Measurements from ENCODE around the gene PLCB3. TPM values are rescaled to one million over a fixed set of nuclear protein-coding genes. Genes with fewer than 3 reads are reported as not detected.

PLCB3 gene
- total and polyA plus RNA-seq, 5 donors from 2014 or later, result 0.10 to 3.6 (median 0.31) TPM

DNA sequence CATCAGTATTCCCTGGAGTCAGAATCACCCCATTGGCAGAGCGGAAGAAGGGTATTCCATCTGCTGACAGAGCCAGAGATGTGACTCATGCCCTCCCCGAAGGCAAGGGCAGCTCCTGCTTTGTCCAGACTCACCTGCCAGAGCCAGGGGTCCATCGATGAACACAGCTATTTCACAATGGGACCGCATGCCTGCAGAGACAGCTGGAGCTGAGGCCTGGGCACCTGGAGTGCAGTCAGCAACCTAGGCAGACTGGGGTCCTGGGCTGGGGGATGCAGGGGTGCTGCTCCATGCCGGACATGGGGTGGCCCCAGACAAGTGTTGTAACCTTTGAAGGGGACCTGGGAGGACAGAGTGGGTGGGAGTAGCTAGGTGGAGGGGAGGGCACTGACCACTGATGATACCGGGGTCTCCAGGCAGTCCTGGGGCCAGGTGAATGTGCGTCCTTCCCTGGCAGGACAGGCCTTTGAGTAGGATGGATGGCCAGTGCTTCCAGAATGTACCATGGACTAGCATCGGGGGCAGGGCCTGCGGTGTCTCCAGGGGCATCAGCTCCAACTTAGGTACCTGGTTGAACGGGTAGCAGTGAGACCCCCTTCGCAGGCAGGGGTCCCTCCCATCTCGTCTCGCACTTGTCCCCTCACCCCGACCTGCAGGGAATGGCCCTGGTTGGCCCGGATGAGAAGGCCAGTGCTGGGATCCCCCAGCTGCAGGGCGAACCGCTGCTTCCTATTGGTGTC lies 27.0 kb upstream of the PLCB3 start:
- Histone ChIP-seq H3K27me3 (ENCODE audit: control insufficient read depth, insufficient read depth, low read length) (no peaks in the 10 kb centered on the region), H3K4me1 (ENCODE audit: control insufficient read depth, insufficient read depth, low read length, poor library complexity, severe bottlenecking) (peaks cover 32% of the 10 kb centered on the region), H3K36me3 (ENCODE audit: control insufficient read depth, insufficient read depth, low read length) (peaks cover 30% of the 10 kb centered on the region), H3K27ac (ENCODE audit: insufficient read depth, low read length, poor library complexity, severe bottlenecking) (no peak overlapping the region), H3K9me3 (ENCODE audit: control insufficient read depth in 2 of 2, low read length in 2 of 2) (no peaks in the 10 kb centered on the region), H3K4me3 (ENCODE audit: low read depth, low read length) (no peak overlapping the region)
- Mint-ChIP-seq H3K4me1 (peaks cover 0 to 29% (median 17%) of the 10 kb centered on the region in 4 donors), H3K27me3 (no peaks in the 10 kb centered on the region), H3K9me3 (no peaks in the 10 kb centered on the region), H3K36me3 (no peaks in the 10 kb centered on the region), H3K27ac (peak overlapping the region in 2 of 3 donors; percentile 25 to 80), H3K4me3 (peak overlapping the region; percentile 48 to 93 (median 76))
- ATAC-seq (ENCODE audit: low read depth in 2 of 2) (no peak), DNase-seq (no peak)

DNA sequence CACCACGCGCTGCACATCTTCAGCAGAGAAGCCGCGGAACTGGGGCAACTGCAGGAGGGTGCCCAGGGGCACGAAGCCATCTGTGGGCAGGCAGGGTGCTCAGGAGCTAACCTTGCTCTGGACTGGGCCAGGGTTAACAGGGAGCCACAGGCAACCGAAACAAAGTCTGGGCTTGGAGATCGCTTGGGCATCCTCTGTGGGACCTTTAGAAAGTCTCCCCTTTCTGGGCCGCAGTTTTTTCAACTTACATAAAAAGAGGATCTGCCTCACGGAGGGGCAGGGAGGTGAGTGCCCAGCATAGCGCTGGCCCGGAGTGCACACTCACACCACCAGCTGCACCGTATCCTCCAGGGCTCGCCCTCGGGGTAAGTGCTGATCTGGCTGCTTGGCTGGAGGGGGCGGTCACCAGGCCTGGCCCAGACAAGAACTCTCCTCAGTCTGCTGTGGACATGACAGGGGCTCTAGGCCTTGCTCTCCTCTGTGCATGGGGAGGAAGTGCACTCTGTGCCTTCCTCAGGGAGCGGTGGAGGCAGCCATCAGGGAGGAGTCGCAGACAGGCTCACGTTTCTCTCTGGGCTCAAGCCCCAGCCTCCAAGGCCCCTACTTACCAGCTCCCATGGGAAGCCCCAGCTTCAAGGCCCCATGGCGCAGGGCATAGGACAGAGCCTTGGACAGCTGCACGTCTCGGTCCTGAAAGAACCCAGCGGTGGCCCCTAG lies 26.3 kb upstream of the PLCB3 start:
- Histone ChIP-seq H3K27me3 (ENCODE audit: control insufficient read depth, insufficient read depth, low read length) (no peaks in the 10 kb centered on the region), H3K36me3 (ENCODE audit: control insufficient read depth, insufficient read depth, low read length) (peaks cover 24% of the 10 kb centered on the region), H3K9me3 (ENCODE audit: control insufficient read depth in 2 of 2, low read length in 2 of 2) (no peaks in the 10 kb centered on the region), H3K27ac (ENCODE audit: insufficient read depth, low read length, poor library complexity, severe bottlenecking) (peak overlapping the region; percentile 84), H3K4me1 (ENCODE audit: control insufficient read depth, insufficient read depth, low read length, poor library complexity, severe bottlenecking) (peaks cover 40% of the 10 kb centered on the region), H3K4me3 (ENCODE audit: low read depth, low read length) (peak overlapping the region; percentile 68)
- DNase-seq, result no peak
- peak overlapping the region; percentile 48 to 80 (median 51) for H3K27ac Mint-ChIP-seq
- H3K9me3 Mint-ChIP-seq, result no peaks in the 10 kb centered on the region
- H3K4me3 Mint-ChIP-seq, result peak overlapping the region; percentile 89 to 93 (median 92)
- H3K36me3 Mint-ChIP-seq, result no peaks in the 10 kb centered on the region
- H3K4me1 Mint-ChIP-seq, result peaks cover 0 to 37% (median 21%) of the 10 kb centered on the region in 4 donors
- H3K27me3 Mint-ChIP-seq, result no peaks in the 10 kb centered on the region
- no peak for ATAC-seq (ENCODE audit: low read depth in 2 of 2)

GRCh38 chr11:64225608-64226506 lies 25.5 kb upstream of the PLCB3 start, which contains the start of the genes NUDT22 and TRPT1:
Gene NUDT22, plus strand, starts transcription at chr11:64226274. Its CDS starts 379 bp downstream, at chr11:64226653.
Gene TRPT1, minus strand, starts transcription at chr11:64226186. Its CDS starts 326 bp downstream, at chr11:64225860.
- Mint-ChIP-seq H3K27me3 (no peaks in the 10 kb centered on the region), H3K9me3 (no peaks in the 10 kb centered on the region), H3K27ac (peak within 1 kb of the TSS; percentile 87 to 95 (median 88)), H3K36me3 (no peaks in the 10 kb centered on the region), H3K4me3 (peak within 1 kb of the TSS; percentile 89 to 98 (median 92)), H3K4me1 (peaks cover 0 to 39% (median 25%) of the 10 kb centered on the region in 4 donors)
- Histone ChIP-seq H3K4me1 (ENCODE audit: control insufficient read depth, insufficient read depth, low read length, poor library complexity, severe bottlenecking) (peaks cover 48% of the 10 kb centered on the region), H3K4me3 (ENCODE audit: low read depth, low read length) (peak within 1 kb of the TSS; percentile 68), H3K27ac (ENCODE audit: insufficient read depth, low read length, poor library complexity, severe bottlenecking) (peak within 1 kb of the TSS; percentile 84), H3K27me3 (ENCODE audit: control insufficient read depth, insufficient read depth, low read length) (no peaks in the 10 kb centered on the region), H3K36me3 (ENCODE audit: control insufficient read depth, insufficient read depth, low read length) (peaks cover 18% of the 10 kb centered on the region), H3K9me3 (ENCODE audit: control insufficient read depth in 2 of 2, low read length in 2 of 2) (no peaks in the 10 kb centered on the region)
- peak; percentile 71 to 73 for ATAC-seq (ENCODE audit: low read depth in 2 of 2)
- peak; percentile 85 to 93 (median 89) for DNase-seq

DNA sequence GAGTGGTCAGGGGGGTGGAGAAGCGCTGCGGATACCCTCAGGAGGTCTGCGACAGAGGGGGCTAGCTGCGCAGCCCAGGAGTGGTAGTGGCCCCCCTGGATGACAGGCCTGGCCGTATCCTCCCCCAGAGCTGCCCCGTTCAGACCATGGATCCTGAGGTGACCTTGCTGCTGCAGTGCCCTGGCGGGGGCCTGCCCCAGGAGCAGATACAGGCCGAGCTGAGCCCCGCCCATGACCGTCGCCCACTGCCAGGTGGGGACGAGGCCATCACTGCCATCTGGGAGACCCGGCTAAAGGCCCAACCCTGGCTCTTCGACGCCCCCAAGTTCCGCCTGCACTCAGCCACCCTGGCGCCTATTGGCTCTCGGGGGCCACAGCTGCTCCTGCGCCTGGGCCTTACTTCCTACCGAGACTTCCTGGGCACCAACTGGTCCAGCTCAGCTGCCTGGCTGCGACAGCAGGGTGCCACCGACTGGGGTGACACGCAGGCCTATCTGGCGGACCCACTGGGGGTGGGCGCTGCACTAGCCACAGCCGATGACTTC lies 24.8 kb upstream of the PLCB3 start:
- Histone ChIP-seq H3K27ac (ENCODE audit: insufficient read depth, low read length, poor library complexity, severe bottlenecking) (peak overlapping the region; percentile 84), H3K9me3 (ENCODE audit: control insufficient read depth in 2 of 2, low read length in 2 of 2) (no peaks in the 10 kb centered on the region), H3K36me3 (ENCODE audit: control insufficient read depth, insufficient read depth, low read length) (peaks cover 13% of the 10 kb centered on the region), H3K4me3 (ENCODE audit: low read depth, low read length) (peak overlapping the region; percentile 62), H3K27me3 (ENCODE audit: control insufficient read depth, insufficient read depth, low read length) (no peaks in the 10 kb centered on the region), H3K4me1 (ENCODE audit: control insufficient read depth, insufficient read depth, low read length, poor library complexity, severe bottlenecking) (peaks cover 51% of the 10 kb centered on the region)
- ATAC-seq (ENCODE audit: low read depth in 2 of 2) (peak; percentile 19 to 20), DNase-seq (peak; percentile 48 to 80 (median 60))
- Mint-ChIP-seq H3K27me3 (no peaks in the 10 kb centered on the region), H3K27ac (peak overlapping the region; percentile 83 to 95 (median 87)), H3K9me3 (no peaks in the 10 kb centered on the region), H3K4me1 (peaks cover 0 to 43% (median 28%) of the 10 kb centered on the region in 4 donors), H3K4me3 (peak overlapping the region; percentile 89 to 98 (median 92)), H3K36me3 (no peaks in the 10 kb centered on the region)

DNA sequence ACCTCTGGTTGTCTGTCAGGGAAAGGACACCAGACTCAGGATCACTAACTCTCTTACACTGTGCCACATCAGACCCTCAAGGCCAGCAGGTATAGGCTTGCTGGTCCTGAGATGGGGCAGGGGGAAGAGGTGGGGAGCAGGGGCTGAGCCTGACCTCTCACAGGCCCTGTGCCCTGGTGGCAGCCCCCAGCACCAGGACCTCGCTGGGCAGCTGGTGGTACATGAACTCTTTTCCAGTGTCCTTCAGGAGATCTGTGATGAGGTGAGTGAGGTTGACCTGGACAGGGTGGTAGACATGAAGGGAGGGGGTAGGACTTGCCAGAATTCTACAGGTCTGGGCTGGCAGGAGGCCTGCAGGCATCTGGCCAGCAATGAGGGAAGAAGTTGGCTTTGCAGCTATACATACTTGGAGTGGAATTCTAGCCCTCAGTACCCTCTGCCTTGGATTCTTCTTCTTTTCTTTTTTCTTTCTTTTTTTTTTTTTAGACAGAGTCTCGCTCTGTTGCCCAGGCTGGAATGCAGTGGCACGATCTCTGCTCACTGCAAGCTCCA lies 23.8 kb upstream of the PLCB3 start:
- H3K4me3 Mint-ChIP-seq, result peak overlapping the region; percentile 89 to 98 (median 92)
- peak overlapping the region; percentile 84 for H3K27ac ChIP-seq (ENCODE audit: insufficient read depth, low read length, poor library complexity, severe bottlenecking)
- no peak for ATAC-seq (ENCODE audit: low read depth in 2 of 2)
- H3K4me1 ChIP-seq (ENCODE audit: control insufficient read depth, insufficient read depth, low read length, poor library complexity, severe bottlenecking), result peaks cover 54% of the 10 kb centered on the region
- H3K36me3 ChIP-seq (ENCODE audit: control insufficient read depth, insufficient read depth, low read length), result peaks cover 13% of the 10 kb centered on the region
- H3K36me3 Mint-ChIP-seq, result no peaks in the 10 kb centered on the region
- H3K27ac Mint-ChIP-seq, result peak overlapping the region; percentile 83 to 95 (median 87)
- H3K4me1 Mint-ChIP-seq, result peaks cover 0 to 52% (median 32%) of the 10 kb centered on the region in 4 donors
- DNase-seq, result no peak
- no peaks in the 10 kb centered on the region for H3K9me3 Mint-ChIP-seq
- H3K4me3 ChIP-seq (ENCODE audit: low read depth, low read length), result peak overlapping the region; percentile 62
- H3K27me3 ChIP-seq (ENCODE audit: control insufficient read depth, insufficient read depth, low read length), result no peaks in the 10 kb centered on the region
- no peaks in the 10 kb centered on the region for H3K27me3 Mint-ChIP-seq
- no peaks in the 10 kb centered on the region for H3K9me3 ChIP-seq (ENCODE audit: control insufficient read depth in 2 of 2, low read length in 2 of 2)

DNA sequence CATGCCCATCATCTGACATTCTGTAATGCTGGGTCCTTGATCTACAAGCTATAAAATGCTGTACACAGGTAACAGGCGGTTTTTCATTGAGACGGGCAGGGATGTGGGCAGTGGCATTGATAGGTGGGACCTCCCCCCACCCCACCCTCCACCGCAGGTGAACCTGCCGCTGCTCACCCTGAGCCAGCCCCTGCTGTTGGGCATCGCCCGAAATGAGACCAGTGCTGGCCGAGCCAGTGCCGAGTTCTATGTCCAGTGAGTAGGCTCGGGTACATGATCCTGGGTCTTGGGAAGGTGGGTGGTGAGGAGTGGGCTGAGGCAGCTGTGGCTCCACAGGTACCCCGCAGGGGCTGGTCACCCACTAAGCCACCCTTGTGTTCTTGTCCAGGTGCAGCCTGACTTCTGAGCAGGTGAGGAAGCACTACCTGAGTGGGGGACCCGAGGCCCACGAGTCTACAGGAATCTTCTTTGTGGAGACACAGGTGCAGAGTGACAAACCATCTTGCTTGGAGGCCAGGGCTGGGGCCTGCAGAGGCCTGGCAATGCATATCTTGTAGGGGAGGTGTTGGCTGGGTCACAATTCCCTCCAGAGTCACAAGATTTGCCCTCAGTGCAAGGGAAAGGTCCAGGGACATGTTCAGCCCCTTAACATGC lies 22.1 kb upstream of the PLCB3 start:
- Histone ChIP-seq H3K27me3 (ENCODE audit: control insufficient read depth, insufficient read depth, low read length) (no peaks in the 10 kb centered on the region), H3K4me1 (ENCODE audit: control insufficient read depth, insufficient read depth, low read length, poor library complexity, severe bottlenecking) (peaks cover 60% of the 10 kb centered on the region), H3K27ac (ENCODE audit: insufficient read depth, low read length, poor library complexity, severe bottlenecking) (peak overlapping the region; percentile 86), H3K36me3 (ENCODE audit: control insufficient read depth, insufficient read depth, low read length) (no peaks in the 10 kb centered on the region), H3K4me3 (ENCODE audit: low read depth, low read length) (no peak overlapping the region), H3K9me3 (ENCODE audit: control insufficient read depth in 2 of 2, low read length in 2 of 2) (no peaks in the 10 kb centered on the region)
- Mint-ChIP-seq H3K9me3 (no peaks in the 10 kb centered on the region), H3K27ac (peak overlapping the region; percentile 53 to 87 (median 65)), H3K4me3 (peak overlapping the region; percentile 89 to 98 (median 92)), H3K4me1 (peaks cover 0 to 61% (median 36%) of the 10 kb centered on the region in 4 donors), H3K36me3 (no peaks in the 10 kb centered on the region), H3K27me3 (no peaks in the 10 kb centered on the region)
- DNase-seq, result no peak
- ATAC-seq (ENCODE audit: low read depth in 2 of 2), result no peak
